K562 (cell line): ENCODE data around the gene PDGFA. TPM values are rescaled to one million over a fixed set of nuclear protein-coding genes. Genes with fewer than 3 reads are reported as not detected.

ENCODE experiments used
- ADNP ChIP-seq: fragments of 200-800 bp; sonication (Bioruptor generic); IDR thresholded peaks from 2 replicates; pipeline ENCODE4 v1.6.1; 2016; ENCODE audit warnings: missing genetic modification characterization, missing compliant biosample characterization
- CCNT2 ChIP-seq: IDR thresholded peaks from 2 replicates; pipeline ENCODE4 v1.6.1; 2011; ENCODE audit warnings: borderline replicate concordance, low read depth, mild to moderate bottlenecking, moderate library complexity, mixed read lengths, low read length; ENCODE audit not compliant: insufficient read length; ENCODE audit errors: extremely low read depth
- EP400 ChIP-seq: fragments of 450-650 bp; IDR thresholded peaks from 2 replicates; pipeline ENCODE4 v1.6.1; 2017; ENCODE audit warnings: antibody characterized with exemption, mild to moderate bottlenecking, moderate library complexity
- KDM4B ChIP-seq, 2 experiments: fragments of 450-650 bp in 1 of 2; sonication (generic) in 1 of 2; IDR thresholded peaks; 2 replicates each; pipeline ENCODE4 v1.6.1; 2016 to 2017; ENCODE audit warnings: borderline replicate concordance in 2 of 2, antibody characterized with exemption in 1 of 2, low read depth in 1 of 2, mild to moderate bottlenecking in 1 of 2
- KDM5B ChIP-seq: fragments of 200-600 bp; sonication (generic); IDR thresholded peaks from 2 replicates; pipeline ENCODE4 v1.6.1; 2012; ENCODE audit warnings: low read depth, mild to moderate bottlenecking, moderate library complexity, low read length, control low read depth, inconsistent platforms; ENCODE audit not compliant: insufficient replicate concordance
- MEF2D ChIP-seq: conservative IDR thresholded peaks from 2 replicates; pipeline ENCODE4 v1.6.1; 2016; ENCODE audit warnings: low read depth, missing genetic modification characterization, missing compliant biosample characterization
- MTA2 ChIP-seq: fragments of 450-650 bp; IDR thresholded peaks from 2 replicates; pipeline ENCODE4 v1.6.1; 2016; ENCODE audit warnings: low read depth
- NCOA6 ChIP-seq: fragments of 450-650 bp; IDR thresholded peaks from 2 replicates; pipeline ENCODE4 v1.6.1; 2017; ENCODE audit warnings: mild to moderate bottlenecking
- NFXL1 ChIP-seq: fragments of 450-650 bp; formaldehyde crosslinking; IDR thresholded peaks from 2 replicates; pipeline ENCODE4 v1.4.0; 2021; ENCODE audit warnings: mild to moderate bottlenecking
- PHF8 ChIP-seq: fragments of 200-600 bp; sonication (generic); IDR thresholded peaks from 2 replicates; pipeline ENCODE4 v1.6.1; 2012; ENCODE audit warnings: mixed run types, mild to moderate bottlenecking, inconsistent platforms, low read length, moderate library complexity, borderline replicate concordance
- POLR2G ChIP-seq: fragments of 200-400 bp; formaldehyde crosslinking; IDR thresholded peaks from 2 replicates; pipeline ENCODE4 v1.6.1; 2017; ENCODE audit warnings: low read depth, mild to moderate bottlenecking, antibody characterized with exemption, low read length, moderate library complexity
- RAD51 ChIP-seq: fragments of 450-650 bp; IDR thresholded peaks from 2 replicates; pipeline ENCODE4 v1.7.1; 2016; ENCODE audit warnings: low read depth, mild to moderate bottlenecking, borderline replicate concordance
- RBM17 ChIP-seq: fragments of 200-400 bp; formaldehyde crosslinking; IDR thresholded peaks from 2 replicates; pipeline ENCODE4 v1.6.1; 2017; ENCODE audit warnings: low read depth, mild to moderate bottlenecking, low read length, borderline replicate concordance
- SETDB1 ChIP-seq: IDR thresholded peaks from one replicate; pipeline ENCODE4 v1.6.1; 2012; ENCODE audit warnings: low read length, control low read depth, inconsistent platforms
- SNRNP70 ChIP-seq: fragments of 200-400 bp; formaldehyde crosslinking; optimal IDR thresholded peaks from 2 replicates; pipeline ENCODE3; 2017; ENCODE audit warnings: low read depth, low read length
- TEAD1 ChIP-seq, 2 experiments: fragments of 450-650 bp in 1 of 2; sonication (generic) in 1 of 2; formaldehyde crosslinking; IDR thresholded peaks; 2 replicates each; pipeline versions ENCODE4 v1.4.0 to v1.8.0; 2020 to 2022; ENCODE audit warnings: mild to moderate bottlenecking in 2 of 2, missing genetic modification reagents in 1 of 2
- TRIM28 ChIP-seq: fragments of 450-650 bp; IDR thresholded peaks from 2 replicates; pipeline ENCODE4 v1.6.1; 2017
- YBX1 ChIP-seq: fragments of 450-650 bp; IDR thresholded peaks from 2 replicates; pipeline ENCODE4 v1.7.1; 2016; ENCODE audit warnings: mild to moderate bottlenecking
- ZFP36 ChIP-seq: fragments of 150-350 bp; IDR thresholded peaks from 2 replicates; pipeline ENCODE4 v1.6.1; 2018; ENCODE audit warnings: low read length, low read depth; ENCODE audit not compliant: partially characterized antibody
- ZNF224 ChIP-seq: sonication (generic); formaldehyde crosslinking; IDR thresholded peaks from 2 replicates; pipeline ENCODE4 v1.8.0; 2022; ENCODE audit warnings: mild to moderate bottlenecking, missing genetic modification reagents
- ZNF274 ChIP-seq: IDR thresholded peaks from 2 replicates; pipeline ENCODE4 v1.6.1; 2011; ENCODE audit warnings: low read depth, mild to moderate bottlenecking, low read length, moderate library complexity, borderline replicate concordance
- ZNF324 ChIP-seq: fragments of 250-450 bp; sonication (Bioruptor Pico); IDR thresholded peaks from 2 replicates; pipeline ENCODE4 v1.4.0; 2020; ENCODE audit warnings: mild to moderate bottlenecking
- ZNF764 ChIP-seq: fragments of 250-450 bp; sonication (Bioruptor Pico); IDR thresholded peaks from 2 replicates; pipeline ENCODE4 v1.4.0; 2020; ENCODE audit warnings: low read depth, mild to moderate bottlenecking, moderate library complexity
- polyA plus RNA-seq, 8 experiments: library from polyadenylated mRNA; depleted of rRNA in 4 of 8; stranded (reverse) in 5 of 8; unstranded in 3 of 8; fragments of >200 nt; fragmentation: Nextera tagmentation in 2 of 8; fragmentation: Illumina TruSeq in 1 of 8; extraction: Ambion mirVana in 2 of 8; extraction: Trizol in 1 of 8; gene quantifications; 2 replicates each; pipeline versions ENCODE4 v1.2.1 to v1.2.3, GENCODE V29; 2011 to 2014; ENCODE audit warnings: inconsistent platforms in 1 of 8, missing spikeins in 1 of 8
- total RNA-seq, 7 experiments: library from RNA; depleted of rRNA in 6 of 7; stranded (reverse); fragments of >200 nt in 6 of 7; fragmentation: Illumina TruSeq in 2 of 7; extraction: Trizol in 2 of 7; gene quantifications; 2 replicates each; pipeline versions ENCODE4 v1.2.1 to v1.2.3, GENCODE V29; 2011 to 2021; ENCODE audit warnings: low replicate concordance in 1 of 7
- TF ChIP-seq, protein P1 (sequence below): fragments of 250-450 bp; sonication (Bioruptor Pico); IDR thresholded peaks from 2 replicates; pipeline ENCODE4 v1.8.0; 2022; ENCODE audit warnings: inconsistent platforms, mild to moderate bottlenecking, moderate library complexity, borderline replicate concordance
- TF ChIP-seq, protein P2 (sequence below): fragments of 250-450 bp; sonication (Bioruptor Pico); IDR thresholded peaks from 2 replicates; pipeline ENCODE4 v1.5.0; 2020; ENCODE audit warnings: mild to moderate bottlenecking
- TF ChIP-seq, protein P3 (sequence below): sonication (generic); formaldehyde crosslinking; IDR thresholded peaks from 2 replicates; pipeline ENCODE4 v1.8.0; 2022; ENCODE audit warnings: missing genetic modification reagents, mild to moderate bottlenecking, moderate library complexity, borderline replicate concordance

The PDGFA gene
- total and polyA plus RNA-seq, 9 of the 15 experiments (the other 6 are each of a cell fraction or from before 2014, with no cell fraction given): 2.5 to 10.2 (median 4.6) TPM

DNA sequence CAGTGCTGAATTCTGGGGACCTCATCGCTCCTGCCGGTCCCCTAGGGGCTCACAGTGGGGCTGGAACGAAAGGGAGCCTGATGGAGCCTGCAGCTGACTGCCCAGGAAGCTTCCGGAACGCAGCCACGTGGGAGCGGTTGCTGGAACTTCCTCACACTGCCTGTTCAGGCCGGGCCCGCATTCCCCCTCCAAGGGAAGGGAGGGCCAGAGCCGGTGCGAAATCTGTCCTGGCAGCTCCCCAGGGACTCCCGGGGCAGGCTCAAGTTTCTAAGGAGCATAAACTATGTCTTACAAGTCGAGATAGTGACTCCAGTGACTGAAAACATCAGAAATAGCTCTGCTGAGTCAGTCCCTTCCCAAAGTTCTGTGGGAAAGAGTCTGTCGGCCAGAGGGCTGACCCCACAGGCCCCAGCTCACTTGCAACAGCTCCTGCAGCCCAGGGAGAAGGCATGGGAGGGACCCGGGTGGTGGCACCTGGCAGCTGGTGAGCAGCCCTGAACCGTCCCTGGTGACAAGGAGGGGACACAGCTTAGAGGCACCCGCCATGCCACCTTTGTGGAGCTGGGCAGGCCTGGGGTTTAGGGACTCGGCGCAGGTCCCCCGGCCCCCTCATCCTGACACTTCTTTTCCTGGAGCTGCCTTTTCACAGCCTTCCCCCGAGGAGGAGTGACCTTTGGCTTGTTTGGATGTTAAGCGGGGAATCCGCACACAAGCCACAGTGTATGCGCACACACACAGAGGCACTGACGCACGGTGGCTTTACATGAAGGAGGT is 47.6 kb downstream of the PDGFA start (continued):
- TF ChIP-seq YBX1: no peak
- no peak for TF ChIP-seq SNRNP70
- TF ChIP-seq NCOA6: no peak
- TF ChIP-seq PHF8: peak; percentile 45; the same call in 1 of the 2 replicates
- TF ChIP-seq ZNF764: no peak
- TF ChIP-seq MTA2: no peak
- no peak for TF ChIP-seq RBM17
- TF ChIP-seq, protein P1, sequence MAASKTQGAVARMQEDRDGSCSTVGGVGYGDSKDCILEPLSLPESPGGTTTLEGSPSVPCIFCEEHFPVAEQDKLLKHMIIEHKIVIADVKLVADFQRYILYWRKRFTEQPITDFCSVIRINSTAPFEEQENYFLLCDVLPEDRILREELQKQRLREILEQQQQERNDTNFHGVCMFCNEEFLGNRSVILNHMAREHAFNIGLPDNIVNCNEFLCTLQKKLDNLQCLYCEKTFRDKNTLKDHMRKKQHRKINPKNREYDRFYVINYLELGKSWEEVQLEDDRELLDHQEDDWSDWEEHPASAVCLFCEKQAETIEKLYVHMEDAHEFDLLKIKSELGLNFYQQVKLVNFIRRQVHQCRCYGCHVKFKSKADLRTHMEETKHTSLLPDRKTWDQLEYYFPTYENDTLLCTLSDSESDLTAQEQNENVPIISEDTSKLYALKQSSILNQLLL: no peak
- peak; percentile 37 for TF ChIP-seq CCNT2
- TF ChIP-seq ADNP (tag): no peak
- TF ChIP-seq ZNF324: no peak
- TF ChIP-seq, protein P2, sequence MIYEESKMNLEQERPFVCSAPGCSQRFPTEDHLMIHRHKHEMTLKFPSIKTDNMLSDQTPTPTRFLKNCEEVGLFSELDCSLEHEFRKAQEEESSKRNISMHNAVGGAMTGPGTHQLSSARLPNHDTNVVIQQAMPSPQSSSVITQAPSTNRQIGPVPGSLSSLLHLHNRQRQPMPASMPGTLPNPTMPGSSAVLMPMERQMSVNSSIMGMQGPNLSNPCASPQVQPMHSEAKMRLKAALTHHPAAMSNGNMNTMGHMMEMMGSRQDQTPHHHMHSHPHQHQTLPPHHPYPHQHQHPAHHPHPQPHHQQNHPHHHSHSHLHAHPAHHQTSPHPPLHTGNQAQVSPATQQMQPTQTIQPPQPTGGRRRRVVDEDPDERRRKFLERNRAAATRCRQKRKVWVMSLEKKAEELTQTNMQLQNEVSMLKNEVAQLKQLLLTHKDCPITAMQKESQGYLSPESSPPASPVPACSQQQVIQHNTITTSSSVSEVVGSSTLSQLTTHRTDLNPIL (CRISPR knock-in tag): no peak
- TF ChIP-seq KDM5B: peak; percentile 41
- TF ChIP-seq KDM4B (IDR thresholded peaks at IDR 0.05; ENCODE audit: borderline replicate concordance in 2 of 2, low read depth in 1 of 2): no peak
- TF ChIP-seq ZNF224 (CRISPR knock-in tag): no peak
- peak; percentile 89 for TF ChIP-seq EP400
- TF ChIP-seq TRIM28: no peak
- peak; percentile 24; the same call in 1 of the 2 replicates for TF ChIP-seq RAD51
- TF ChIP-seq ZFP36: no peak
- peak; percentile 76 for TF ChIP-seq POLR2G
- TF ChIP-seq NFXL1: no peak
- TF ChIP-seq TEAD1 (CRISPR knock-in tag; IDR thresholded peaks at IDR 0.05): peak in 1 of 2 experiments; percentile 89; a peak in 2 of 4 replicates
- TF ChIP-seq ZNF274: no peak
- TF ChIP-seq, protein P3, sequence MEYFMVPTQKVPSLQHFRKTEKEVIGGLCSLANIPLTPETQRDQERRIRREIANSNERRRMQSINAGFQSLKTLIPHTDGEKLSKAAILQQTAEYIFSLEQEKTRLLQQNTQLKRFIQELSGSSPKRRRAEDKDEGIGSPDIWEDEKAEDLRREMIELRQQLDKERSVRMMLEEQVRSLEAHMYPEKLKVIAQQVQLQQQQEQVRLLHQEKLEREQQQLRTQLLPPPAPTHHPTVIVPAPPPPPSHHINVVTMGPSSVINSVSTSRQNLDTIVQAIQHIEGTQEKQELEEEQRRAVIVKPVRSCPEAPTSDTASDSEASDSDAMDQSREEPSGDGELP (CRISPR knock-in tag): peak; percentile 95
- TF ChIP-seq SETDB1: no peak
- peak; percentile 92 for TF ChIP-seq MEF2D (tag)
